ENCODE data around the gene KLF6.

- TF ChIP-seq, protein P1, sequence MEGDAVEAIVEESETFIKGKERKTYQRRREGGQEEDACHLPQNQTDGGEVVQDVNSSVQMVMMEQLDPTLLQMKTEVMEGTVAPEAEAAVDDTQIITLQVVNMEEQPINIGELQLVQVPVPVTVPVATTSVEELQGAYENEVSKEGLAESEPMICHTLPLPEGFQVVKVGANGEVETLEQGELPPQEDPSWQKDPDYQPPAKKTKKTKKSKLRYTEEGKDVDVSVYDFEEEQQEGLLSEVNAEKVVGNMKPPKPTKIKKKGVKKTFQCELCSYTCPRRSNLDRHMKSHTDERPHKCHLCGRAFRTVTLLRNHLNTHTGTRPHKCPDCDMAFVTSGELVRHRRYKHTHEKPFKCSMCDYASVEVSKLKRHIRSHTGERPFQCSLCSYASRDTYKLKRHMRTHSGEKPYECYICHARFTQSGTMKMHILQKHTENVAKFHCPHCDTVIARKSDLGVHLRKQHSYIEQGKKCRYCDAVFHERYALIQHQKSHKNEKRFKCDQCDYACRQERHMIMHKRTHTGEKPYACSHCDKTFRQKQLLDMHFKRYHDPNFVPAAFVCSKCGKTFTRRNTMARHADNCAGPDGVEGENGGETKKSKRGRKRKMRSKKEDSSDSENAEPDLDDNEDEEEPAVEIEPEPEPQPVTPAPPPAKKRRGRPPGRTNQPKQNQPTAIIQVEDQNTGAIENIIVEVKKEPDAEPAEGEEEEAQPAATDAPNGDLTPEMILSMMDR (IDR thresholded peaks at IDR 0.05): no peak
- no peak for TF ChIP-seq POLR2A (IDR thresholded peaks at IDR 0.05)
Measured at GRCh38 chr10:3806603-3807002, 21.6 kb upstream of the KLF6 start.

Measured in right lobe of liver (tissue), 4 donors.